CD4-positive, alpha-beta memory T cell (primary cell): Measurements from ENCODE around the gene STK38L. TPM values are rescaled to one million over a fixed set of nuclear protein-coding genes. Genes with fewer than 3 reads are reported as not detected.
A peak's percentile ranks its signal among the peaks of the same experiment; 100 is the strongest.

ENCODE experiments used
- CTCF ChIA-PET: fragments of 350-600 bp; sonication (Branson Sonifier 250); formaldehyde crosslinking; loops from one replicate; lab custom pipeline; 2021; ENCODE audit warnings: inconsistent platforms; ENCODE audit not compliant: partially characterized antibody; lab: Charles Lee
- POLR2A ChIA-PET: fragments of 350-600 bp; sonication (Branson Sonifier 250); formaldehyde crosslinking; loops from one replicate; lab custom pipeline; 2021; ENCODE audit not compliant: partially characterized antibody; lab: Charles Lee
- DNase-seq, 5 donors: peaks; one replicate each; pipeline versions ENCODE4 v3.0.0 to v3.0.0-alpha.2; 2020 to 2022; ENCODE audit warnings: mixed read lengths in 1 of 5
- H3K27ac ChIP-seq: one replicate; pipeline ENCODE4 v1.7.0; 2013; ENCODE audit warnings: low read depth, low read length
- H3K27me3 ChIP-seq: 2 replicates; pipeline ENCODE4 v1.7.0; 2013; ENCODE audit warnings: mild to moderate bottlenecking, low read length, moderate library complexity; ENCODE audit not compliant: insufficient read depth
- H3K36me3 ChIP-seq: 2 replicates; pipeline ENCODE4 v1.7.0; 2013; ENCODE audit warnings: mild to moderate bottlenecking, low read length, moderate library complexity; ENCODE audit not compliant: insufficient read depth
- H3K4me1 ChIP-seq: 2 replicates; pipeline ENCODE4 v1.7.0; 2013; ENCODE audit warnings: mild to moderate bottlenecking, low read length, moderate library complexity; ENCODE audit not compliant: insufficient read depth
- H3K4me3 ChIP-seq, 2 donors: one replicate each; pipeline ENCODE4 v1.7.0; 2013; ENCODE audit warnings: low read length in 2 of 2, mild to moderate bottlenecking in 1 of 2
- H3K9me3 ChIP-seq, 2 donors: one replicate each; pipeline ENCODE4 v1.7.0; 2013; ENCODE audit warnings: low read length in 2 of 2, control low read depth in 1 of 2; ENCODE audit not compliant: control insufficient read depth in 1 of 2
- H3K27ac Mint-ChIP-seq, 7 donors: one replicate each; pipeline ENCODE4 v1.8.0; 2020 to 2021; ENCODE audit warnings: mixed read lengths in 7 of 7, mild to moderate bottlenecking in 6 of 7, inconsistent platforms in 3 of 7, moderate library complexity in 3 of 7
- H3K27me3 Mint-ChIP-seq, 2 donors: one replicate each; pipeline ENCODE4 v1.8.0; 2020 to 2021; ENCODE audit warnings: mixed read lengths in 2 of 2
- H3K36me3 Mint-ChIP-seq, 2 donors: one replicate each; pipeline ENCODE4 v1.8.0; 2020 to 2021; ENCODE audit warnings: mixed read lengths in 2 of 2, inconsistent platforms in 1 of 2, mild to moderate bottlenecking in 1 of 2
- H3K4me1 Mint-ChIP-seq, 4 donors: one replicate each; pipeline ENCODE4 v1.8.0; 2020 to 2021; ENCODE audit warnings: mixed read lengths in 4 of 4, mild to moderate bottlenecking in 1 of 4
- H3K4me3 Mint-ChIP-seq, 8 donors: one replicate each; pipeline ENCODE4 v1.8.0; 2020 to 2021; ENCODE audit warnings: mixed read lengths in 8 of 8, mild to moderate bottlenecking in 7 of 8, moderate library complexity in 6 of 8, inconsistent platforms in 3 of 8
- H3K9me3 Mint-ChIP-seq, 8 donors: one replicate each; pipeline ENCODE4 v1.8.0; 2020 to 2021; ENCODE audit warnings: mixed read lengths in 8 of 8, mild to moderate bottlenecking in 5 of 8, inconsistent platforms in 3 of 8, moderate library complexity in 1 of 8
- intact Hi-C: fragments of 100-400 bp; cut with micrococcal nuclease; formaldehyde crosslinking; loops from one replicate; pipeline ENCODE4 v1.15.1; 2023
- polyA plus RNA-seq, 2 donors: library from polyadenylated mRNA; unstranded; fragments of 300-500 nt; fragmentation: Illumina TruSeq; gene quantifications; one replicate each; pipeline ENCODE4 v1.2.3, GENCODE V29; 2021
- total RNA-seq, 2 experiments: library from RNA; stranded (reverse); gene quantifications; one replicate each; pipeline ENCODE4 v1.2.3, GENCODE V29; 2021

The STK38L gene
- total and polyA plus RNA-seq, 4 experiments from 2014 or later, result 8.4 to 21.8 (median 15.3) TPM

DNA sequence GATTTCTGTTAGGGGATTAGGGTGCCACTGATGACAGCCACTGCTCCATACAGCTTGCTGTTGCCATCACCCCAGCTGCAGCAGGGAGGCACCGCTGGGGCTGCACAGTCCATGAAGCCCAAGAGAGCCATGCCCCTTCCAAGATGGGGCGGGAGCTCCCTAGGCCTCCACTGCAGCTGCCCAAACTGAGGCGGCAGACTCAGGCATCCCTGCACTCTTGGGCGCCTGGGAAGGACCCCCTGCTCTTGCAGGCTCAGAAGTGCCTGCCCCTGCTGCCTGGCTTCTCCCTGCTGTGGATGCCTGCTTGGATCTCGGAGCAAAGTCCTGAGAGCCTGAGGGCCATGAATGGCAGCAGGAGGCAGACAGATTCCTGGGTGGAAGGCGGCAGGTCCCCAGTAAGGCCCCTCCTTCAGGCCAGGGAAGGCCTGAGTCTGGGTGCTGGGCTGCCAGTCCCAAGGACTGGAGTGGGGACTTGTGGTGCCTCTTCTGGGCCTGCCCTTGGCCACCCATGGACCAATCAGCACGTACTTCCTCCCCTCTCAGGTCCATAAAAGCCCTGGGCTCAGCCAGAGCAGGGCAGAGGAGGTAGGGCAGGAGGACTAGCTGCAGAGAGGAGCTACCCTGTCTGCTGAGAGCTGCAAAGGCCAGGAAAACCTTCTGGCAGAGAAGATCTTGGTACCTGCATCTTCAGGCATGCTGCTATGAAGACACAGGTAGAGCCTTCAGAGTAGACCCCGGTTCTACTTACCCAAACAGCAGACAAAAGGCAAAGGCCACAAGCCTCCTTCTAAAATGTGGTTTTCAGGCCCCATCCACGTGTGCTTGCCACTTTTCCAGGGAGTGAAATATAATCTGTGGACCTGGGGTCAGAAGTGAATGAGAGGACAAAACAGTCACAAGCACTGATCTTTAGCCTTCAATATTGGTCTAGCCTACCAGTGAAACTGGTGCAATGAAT, 30.0 kb upstream of the STK38L start:
- peak overlapping the region in 1 of 7 donors; percentile 0 for H3K27ac Mint-ChIP-seq
- no peak overlapping the region for H3K4me3 Mint-ChIP-seq
- intact Hi-C loops, result no loop called here
- no peaks in the 10 kb centered on the region for H3K4me1 Mint-ChIP-seq
- Histone ChIP-seq H3K27me3 (no peaks in the 10 kb centered on the region), H3K27ac (no peak overlapping the region), H3K36me3 (no peaks in the 10 kb centered on the region), H3K4me1 (no peaks in the 10 kb centered on the region), H3K9me3 (no peaks in the 10 kb centered on the region), H3K4me3 (no peak overlapping the region)
- no peaks in the 10 kb centered on the region for H3K27me3 Mint-ChIP-seq
- H3K9me3 Mint-ChIP-seq, result peaks cover 0 to 4% (median 2%) of the 10 kb centered on the region in 8 donors
- CTCF ChIA-PET, result no interaction called here
- POLR2A ChIA-PET, result no interaction called here
- H3K36me3 Mint-ChIP-seq, result no peaks in the 10 kb centered on the region
- no peak for DNase-seq

DNA sequence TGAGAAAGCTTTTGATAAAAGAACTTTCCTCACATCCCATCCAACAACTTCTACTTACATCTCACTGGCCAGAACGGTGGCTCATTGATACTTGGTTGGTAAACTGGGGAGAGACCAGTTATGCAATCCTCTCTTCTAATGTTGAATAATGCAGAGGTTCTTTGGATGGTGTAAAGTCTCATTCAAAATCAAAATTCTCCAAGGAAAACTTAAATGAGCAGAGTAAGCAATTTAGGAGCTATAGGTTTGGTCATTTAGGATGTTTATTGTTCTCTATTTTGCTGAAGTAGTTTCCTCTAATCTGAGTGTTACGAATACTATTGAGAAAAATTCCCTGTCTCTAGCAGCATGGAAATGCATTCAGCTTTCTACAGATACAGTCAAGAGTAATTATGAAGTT, 26.5 kb upstream of the STK38L start:
- Histone ChIP-seq H3K9me3 (no peaks in the 10 kb centered on the region), H3K4me1 (no peaks in the 10 kb centered on the region), H3K36me3 (no peaks in the 10 kb centered on the region), H3K27ac (no peak overlapping the region), H3K27me3 (no peaks in the 10 kb centered on the region), H3K4me3 (no peak overlapping the region)
- no peak for DNase-seq
- ChIA-PET POLR2A (interaction anchor here (1.6 kb wide), 1 partner anchor 27 kb away, joined by 3 read pairs; the partner anchor contains the start of gene STK38L), CTCF (no interaction called here)
- Mint-ChIP-seq H3K4me1 (peaks cover 0 to 4% (median 0%) of the 10 kb centered on the region in 4 donors), H3K27me3 (no peaks in the 10 kb centered on the region), H3K9me3 (no peaks in the 10 kb centered on the region), H3K27ac (no peak overlapping the region), H3K36me3 (no peaks in the 10 kb centered on the region), H3K4me3 (no peak overlapping the region)
- intact Hi-C loops, result no loop called here

DNA sequence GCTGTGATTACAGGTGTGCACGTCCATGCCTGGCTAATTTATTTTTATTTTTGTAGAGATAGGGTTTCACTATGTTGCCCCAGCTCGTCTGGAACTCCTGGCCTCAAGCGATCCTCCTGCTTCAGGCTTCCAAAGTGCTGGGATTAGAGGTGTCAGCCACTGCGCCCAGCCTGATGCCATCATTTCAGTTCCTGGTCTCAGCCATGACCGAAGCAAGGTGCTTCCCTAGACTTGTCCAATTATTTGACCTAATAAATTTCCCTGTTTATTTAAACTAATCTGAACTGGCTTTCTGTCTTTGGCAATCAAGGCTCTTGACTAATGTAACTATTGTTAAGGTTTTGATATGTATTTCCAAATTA, 24.4 kb upstream of the STK38L start:
- no peak for DNase-seq
- Mint-ChIP-seq H3K4me1 (peaks cover 0 to 4% (median 0%) of the 10 kb centered on the region in 4 donors), H3K27me3 (peaks cover 0 to 1% of the 10 kb centered on the region in 2 donors), H3K4me3 (no peak overlapping the region), H3K27ac (no peak overlapping the region), H3K36me3 (no peaks in the 10 kb centered on the region), H3K9me3 (no peaks in the 10 kb centered on the region)
- ChIA-PET POLR2A (no interaction called here), CTCF (no interaction called here)
- intact Hi-C loops, result no loop called here
- Histone ChIP-seq H3K27me3 (no peaks in the 10 kb centered on the region), H3K9me3 (no peaks in the 10 kb centered on the region), H3K36me3 (no peaks in the 10 kb centered on the region), H3K4me3 (no peak overlapping the region), H3K4me1 (no peaks in the 10 kb centered on the region), H3K27ac (no peak overlapping the region)

DNA sequence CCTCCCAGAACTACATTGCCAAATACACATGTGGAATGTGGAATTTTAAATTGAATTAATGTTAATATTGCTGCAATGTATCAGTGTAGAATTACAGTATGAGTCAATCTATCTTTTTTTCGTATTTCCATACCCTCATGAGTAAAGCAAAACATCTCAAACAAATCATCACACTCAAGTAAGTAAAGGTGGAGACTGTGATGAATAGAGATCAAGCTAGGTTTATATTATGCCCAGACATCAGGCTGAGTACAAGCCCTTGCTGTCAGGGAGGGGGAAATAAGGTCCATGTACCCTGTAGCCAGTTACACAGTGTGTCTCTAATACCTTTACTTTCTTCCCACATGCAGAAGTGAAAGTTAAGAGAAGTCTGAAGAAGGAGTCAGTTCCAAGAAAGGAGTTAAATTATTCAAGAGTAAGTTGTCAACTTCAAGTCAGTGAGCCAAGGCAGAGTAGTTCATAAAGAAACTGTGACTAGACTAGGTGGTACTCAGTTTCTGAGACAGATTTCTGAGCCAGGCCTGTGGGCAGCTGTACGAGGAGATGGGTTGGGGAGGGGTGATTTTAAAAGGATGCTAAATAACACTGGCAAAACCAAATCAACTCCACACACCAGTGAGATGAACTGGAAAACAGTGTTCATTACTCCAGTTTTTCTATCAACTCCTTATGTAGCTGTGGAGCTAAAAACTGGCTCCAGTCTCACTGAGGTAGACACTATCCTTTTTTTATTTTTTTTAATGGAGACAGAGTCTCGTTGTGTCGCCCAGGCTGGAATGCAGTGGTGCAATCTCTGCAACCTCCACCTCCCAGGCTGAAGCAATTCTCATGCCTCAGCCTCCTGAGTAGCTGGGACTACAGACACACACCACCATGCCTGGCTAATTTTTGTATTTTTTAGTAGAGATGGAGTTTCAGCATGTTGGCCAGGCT, 23.8 kb upstream of the STK38L start:
- Mint-ChIP-seq H3K27ac (no peak overlapping the region), H3K4me3 (peak overlapping the region in 1 of 8 donors; percentile 15), H3K9me3 (no peaks in the 10 kb centered on the region), H3K4me1 (peaks cover 0 to 4% (median 0%) of the 10 kb centered on the region in 4 donors), H3K27me3 (peaks cover 0 to 1% of the 10 kb centered on the region in 2 donors), H3K36me3 (no peaks in the 10 kb centered on the region)
- no peaks in the 10 kb centered on the region for H3K36me3 ChIP-seq
- CTCF ChIA-PET, result no interaction called here
- intact Hi-C loops, result no loop called here
- H3K9me3 ChIP-seq, result no peaks in the 10 kb centered on the region
- DNase-seq, result no peak
- H3K27me3 ChIP-seq, result no peaks in the 10 kb centered on the region
- POLR2A ChIA-PET, result no interaction called here
- no peak overlapping the region for H3K27ac ChIP-seq
- no peaks in the 10 kb centered on the region for H3K4me1 ChIP-seq
- no peak overlapping the region for H3K4me3 ChIP-seq

DNA sequence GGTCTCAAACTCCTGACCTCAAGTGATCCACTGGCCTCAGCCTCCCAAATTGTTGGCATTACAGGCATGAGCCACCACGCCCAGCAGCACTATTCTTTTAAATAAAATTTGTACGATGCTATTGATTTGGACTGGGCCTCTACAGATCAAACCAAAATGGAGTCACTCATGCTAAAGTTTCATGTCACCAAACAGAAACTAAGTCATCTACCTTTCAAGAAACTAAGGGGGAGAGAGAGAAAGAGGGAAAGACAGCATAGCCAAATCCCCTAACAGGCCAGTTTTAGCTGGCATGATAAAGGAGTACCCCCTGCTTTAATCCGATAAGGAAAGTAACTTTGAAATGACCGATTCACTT, 23.1 kb upstream of the STK38L start:
- peaks cover 0 to 4% (median 0%) of the 10 kb centered on the region in 4 donors for H3K4me1 Mint-ChIP-seq
- no peak overlapping the region for H3K27ac Mint-ChIP-seq
- no peak overlapping the region for H3K4me3 Mint-ChIP-seq
- Histone ChIP-seq H3K27ac (no peak overlapping the region), H3K4me3 (no peak overlapping the region), H3K4me1 (no peaks in the 10 kb centered on the region), H3K27me3 (no peaks in the 10 kb centered on the region), H3K9me3 (no peaks in the 10 kb centered on the region), H3K36me3 (no peaks in the 10 kb centered on the region)
- H3K27me3 Mint-ChIP-seq, result peaks cover 0 to 1% of the 10 kb centered on the region in 2 donors
- POLR2A ChIA-PET, result interaction anchor here (0.6 kb wide), 1 partner anchor 210 kb away, joined by 3 read pairs; no protein-coding TSS in a partner anchor
- no peak for DNase-seq
- CTCF ChIA-PET, result no interaction called here
- intact Hi-C loops, result no loop called here
- H3K36me3 Mint-ChIP-seq, result no peaks in the 10 kb centered on the region
- no peaks in the 10 kb centered on the region for H3K9me3 Mint-ChIP-seq

GRCh38 chr12:27221625-27222387, 22.3 kb upstream of the STK38L start:
- H3K4me1 ChIP-seq, result no peaks in the 10 kb centered on the region
- no peak overlapping the region for H3K4me3 ChIP-seq
- no peaks in the 10 kb centered on the region for H3K27me3 ChIP-seq
- no peak for DNase-seq
- CTCF ChIA-PET, result no interaction called here
- no peaks in the 10 kb centered on the region for H3K9me3 ChIP-seq
- Mint-ChIP-seq H3K4me3 (no peak overlapping the region), H3K4me1 (peaks cover 0 to 4% (median 0%) of the 10 kb centered on the region in 4 donors), H3K36me3 (no peaks in the 10 kb centered on the region), H3K27ac (no peak overlapping the region), H3K27me3 (peaks cover 0 to 1% of the 10 kb centered on the region in 2 donors), H3K9me3 (no peaks in the 10 kb centered on the region)
- H3K36me3 ChIP-seq, result no peaks in the 10 kb centered on the region
- intact Hi-C loops, result no loop called here
- POLR2A ChIA-PET, result interaction anchor here (0.6 kb wide), 1 partner anchor 210 kb away, joined by 3 read pairs; no protein-coding TSS in a partner anchor
- no peak overlapping the region for H3K27ac ChIP-seq
